Fibroblast of lung (primary cell): ENCODE results near the gene ACVR1B. TPM values are rescaled to one million over a fixed set of nuclear protein-coding genes. Genes with fewer than 3 reads are reported as not detected.
A peak's percentile ranks its signal among the peaks of the same experiment; 100 is the strongest.

ENCODE experiments used
- DNase-seq, 2 donors: peaks; one replicate each; pipeline versions ENCODE4 v3.0.0 to v3.0.0-alpha.2; 2010; ENCODE audit warnings: low read depth in 2 of 2
- H2AFZ ChIP-seq: 2 replicates; pipeline ENCODE4 v1.5.1; 2012; ENCODE audit warnings: low read length, control low read depth, inconsistent platforms
- H3K27ac ChIP-seq: 2 replicates; pipeline ENCODE4 v1.5.1; 2011; ENCODE audit warnings: low read length, control low read depth; ENCODE audit not compliant: insufficient read depth
- H3K27me3 ChIP-seq: 2 replicates; pipeline ENCODE4 v1.5.1; 2011; ENCODE audit warnings: mild to moderate bottlenecking, low read length; ENCODE audit not compliant: control insufficient read depth, insufficient read depth
- H3K36me3 ChIP-seq: 2 replicates; pipeline ENCODE4 v1.5.1; 2011; ENCODE audit warnings: low read length; ENCODE audit not compliant: control insufficient read depth, insufficient read depth
- H3K4me1 ChIP-seq: 2 replicates; pipeline ENCODE4 v1.5.1; 2011; ENCODE audit warnings: low read length; ENCODE audit not compliant: control insufficient read depth, insufficient read depth; ENCODE audit errors: extremely low read depth
- H3K4me2 ChIP-seq: 2 replicates; pipeline ENCODE4 v1.5.1; 2011; ENCODE audit warnings: low read length, control low read depth; ENCODE audit not compliant: insufficient read depth; ENCODE audit errors: extremely low read depth
- H3K4me3 ChIP-seq, 4 experiments: fragments of 200-600 bp in 1 of 4; sonication (generic) in 1 of 4; replicated peaks in 1 of 4; 2 replicates each; pipeline ENCODE4 v1.5.1; 2011 to 2016; ENCODE audit warnings: low read length in 4 of 4, low read depth in 3 of 4, mild to moderate bottlenecking in 3 of 4, control low read depth in 2 of 4, inconsistent platforms in 1 of 4, mixed read lengths in 1 of 4; ENCODE audit not compliant: insufficient read depth in 1 of 4; ENCODE audit errors: control extremely low read depth in 1 of 4
- H3K79me2 ChIP-seq: 2 replicates; pipeline ENCODE4 v1.5.1; 2012; ENCODE audit warnings: mild to moderate bottlenecking, low read length, inconsistent platforms; ENCODE audit not compliant: control insufficient read depth, insufficient read depth
- H3K9ac ChIP-seq: 2 replicates; pipeline ENCODE4 v1.5.1; 2011; ENCODE audit warnings: mild to moderate bottlenecking, low read length, control low read depth; ENCODE audit not compliant: insufficient read depth
- H3K9me3 ChIP-seq: 2 replicates; pipeline ENCODE4 v1.5.1; 2012; ENCODE audit warnings: low read depth, low read length; ENCODE audit not compliant: control insufficient read depth, insufficient read depth
- H4K20me1 ChIP-seq: 2 replicates; pipeline ENCODE4 v1.5.1; 2011; ENCODE audit warnings: low read length; ENCODE audit not compliant: control insufficient read depth, insufficient read depth; ENCODE audit errors: extremely low read depth
- EZH2 ChIP-seq: IDR thresholded peaks from 2 replicates; pipeline ENCODE4 v1.5.1; 2012; ENCODE audit warnings: low read length, control low read depth, mild to moderate bottlenecking; ENCODE audit errors: missing control alignments
- polyA plus RNA-seq, 2 donors: library from polyadenylated mRNA; depleted of rRNA in 1 of 2; stranded (reverse) in 1 of 2; unstranded in 1 of 2; fragments of >200 nt; gene quantifications; 2 replicates each; pipeline ENCODE4 v1.2.1, GENCODE V29; 2011 to 2012; ENCODE audit warnings: missing spikeins in 1 of 2
- total RNA-seq: library from RNA; depleted of rRNA; stranded (reverse); fragments of >200 nt; gene quantifications from 2 replicates; pipeline ENCODE4 v1.2.1, GENCODE V29; 2014
- TF ChIP-seq, protein P1 (sequence below), 2 donors: IDR thresholded peaks in 1 of 2; conservative IDR thresholded peaks in 1 of 2; 1 replicate in 1 of 2; 2 replicates in 1 of 2; pipeline ENCODE4 v1.5.1; 2011 to 2012; ENCODE audit warnings: low read length in 2 of 2, control low read depth in 1 of 2, inconsistent platforms in 1 of 2, low read depth in 1 of 2, mild to moderate bottlenecking in 1 of 2

The ACVR1B gene
- total and polyA plus RNA-seq, 2 donors (not counting 1 experiment from before 2014, with no cell fraction given): 12.4 to 13.6 TPM

DNA sequence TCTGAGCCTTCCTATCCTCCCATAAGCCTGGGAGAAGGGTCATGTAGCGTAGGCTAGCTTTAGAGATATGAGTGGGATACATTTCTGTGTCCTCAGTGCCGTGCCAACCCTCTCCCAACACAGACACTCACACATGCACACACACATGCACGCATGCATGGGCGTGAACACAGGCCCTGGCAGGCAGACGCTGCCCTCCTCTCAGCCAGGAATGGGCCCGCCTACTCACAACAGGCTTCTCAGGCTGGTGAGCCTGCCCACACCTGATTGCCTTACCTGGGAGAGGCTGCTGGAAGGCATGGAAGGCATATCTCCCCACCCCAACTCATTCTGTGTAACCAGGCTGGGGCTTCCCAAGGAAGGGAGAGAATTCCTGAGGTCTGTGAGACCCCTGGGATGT lies 12.8 kb upstream of the ACVR1B start:
- no peak overlapping the region for H3K4me2 ChIP-seq
- TF ChIP-seq EZH2: no peak
- TF ChIP-seq, protein P1, sequence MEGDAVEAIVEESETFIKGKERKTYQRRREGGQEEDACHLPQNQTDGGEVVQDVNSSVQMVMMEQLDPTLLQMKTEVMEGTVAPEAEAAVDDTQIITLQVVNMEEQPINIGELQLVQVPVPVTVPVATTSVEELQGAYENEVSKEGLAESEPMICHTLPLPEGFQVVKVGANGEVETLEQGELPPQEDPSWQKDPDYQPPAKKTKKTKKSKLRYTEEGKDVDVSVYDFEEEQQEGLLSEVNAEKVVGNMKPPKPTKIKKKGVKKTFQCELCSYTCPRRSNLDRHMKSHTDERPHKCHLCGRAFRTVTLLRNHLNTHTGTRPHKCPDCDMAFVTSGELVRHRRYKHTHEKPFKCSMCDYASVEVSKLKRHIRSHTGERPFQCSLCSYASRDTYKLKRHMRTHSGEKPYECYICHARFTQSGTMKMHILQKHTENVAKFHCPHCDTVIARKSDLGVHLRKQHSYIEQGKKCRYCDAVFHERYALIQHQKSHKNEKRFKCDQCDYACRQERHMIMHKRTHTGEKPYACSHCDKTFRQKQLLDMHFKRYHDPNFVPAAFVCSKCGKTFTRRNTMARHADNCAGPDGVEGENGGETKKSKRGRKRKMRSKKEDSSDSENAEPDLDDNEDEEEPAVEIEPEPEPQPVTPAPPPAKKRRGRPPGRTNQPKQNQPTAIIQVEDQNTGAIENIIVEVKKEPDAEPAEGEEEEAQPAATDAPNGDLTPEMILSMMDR (conservative IDR thresholded peaks at IDR 0.05 in 1 of 2, IDR thresholded peaks at IDR 0.05 in 1 of 2; ENCODE audit: low read depth in 1 of 2, low read length in 2 of 2): no peak
- no peaks in the 10 kb centered on the region for H3K9me3 ChIP-seq
- no peak overlapping the region for H3K4me3 ChIP-seq
- no peaks in the 10 kb centered on the region for H4K20me1 ChIP-seq
- no peaks in the 10 kb centered on the region for H3K79me2 ChIP-seq
- H2AFZ ChIP-seq: no peak overlapping the region
- H3K9ac ChIP-seq: no peak overlapping the region
- H3K27ac ChIP-seq: no peak overlapping the region
- peaks cover 3% of the 10 kb centered on the region for H3K4me1 ChIP-seq
- H3K27me3 ChIP-seq: peaks cover 3% of the 10 kb centered on the region
- H3K36me3 ChIP-seq: no peaks in the 10 kb centered on the region
- no peak for DNase-seq

- DNase-seq: peak in 1 of 2 donors; percentile 74
- TF ChIP-seq EZH2: peak; percentile 55
- TF ChIP-seq, protein P1 (conservative IDR thresholded peaks at IDR 0.05 in 1 of 2, IDR thresholded peaks at IDR 0.05 in 1 of 2; ENCODE audit: low read depth in 1 of 2, low read length in 2 of 2): no peak
- no peaks in the 10 kb centered on the region for H3K27me3 ChIP-seq
- H3K9ac ChIP-seq: no peak overlapping the region
- H2AFZ ChIP-seq: no peak overlapping the region
- H3K36me3 ChIP-seq: no peaks in the 10 kb centered on the region
- H4K20me1 ChIP-seq: no peaks in the 10 kb centered on the region
- H3K4me3 ChIP-seq: no peak overlapping the region
- H3K27ac ChIP-seq: no peak overlapping the region
- H3K4me1 ChIP-seq: peaks cover 3% of the 10 kb centered on the region
- H3K9me3 ChIP-seq: no peaks in the 10 kb centered on the region
- no peaks in the 10 kb centered on the region for H3K79me2 ChIP-seq
- peak overlapping the region; percentile 20 for H3K4me2 ChIP-seq
Measured at GRCh38 chr12:51941011-51941581, 10.4 kb upstream of the ACVR1B start.

DNA sequence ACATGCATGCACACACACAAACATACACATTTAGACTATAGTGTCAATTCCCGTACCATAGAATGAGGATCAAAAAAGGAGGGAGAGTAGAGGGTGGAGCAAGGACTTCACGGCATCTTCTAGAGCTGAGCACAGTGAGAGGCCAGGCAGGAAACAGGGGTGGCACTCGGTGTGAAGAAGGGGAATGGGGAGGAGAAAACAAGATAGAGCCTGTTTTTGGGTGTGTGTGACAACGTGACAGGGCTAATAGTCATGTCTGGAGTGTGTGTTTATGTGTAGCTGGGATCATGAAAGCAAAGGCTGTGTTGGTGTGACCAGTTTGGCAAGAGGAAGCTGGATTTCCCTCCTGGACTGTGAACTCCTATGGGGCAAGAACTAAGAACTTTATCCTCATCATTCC lies 9.9 kb upstream of the ACVR1B start:
- no peaks in the 10 kb centered on the region for H3K36me3 ChIP-seq
- H3K79me2 ChIP-seq: no peaks in the 10 kb centered on the region
- no peaks in the 10 kb centered on the region for H3K9me3 ChIP-seq
- no peak for DNase-seq
- no peak overlapping the region for H2AFZ ChIP-seq
- H4K20me1 ChIP-seq: no peaks in the 10 kb centered on the region
- no peak overlapping the region for H3K27ac ChIP-seq
- no peak overlapping the region for H3K9ac ChIP-seq
- TF ChIP-seq EZH2: no peak
- TF ChIP-seq, protein P1 (conservative IDR thresholded peaks at IDR 0.05 in 1 of 2, IDR thresholded peaks at IDR 0.05 in 1 of 2; ENCODE audit: low read depth in 1 of 2, low read length in 2 of 2): no peak
- H3K4me2 ChIP-seq: no peak overlapping the region
- peaks cover 3% of the 10 kb centered on the region for H3K4me1 ChIP-seq
- no peaks in the 10 kb centered on the region for H3K27me3 ChIP-seq
- H3K4me3 ChIP-seq: no peak overlapping the region
